Calu3 (cell line): ENCODE measurements around the gene THOC6. TPM values are rescaled to one million over a fixed set of nuclear protein-coding genes. Genes with fewer than 3 reads are reported as not detected.

ENCODE experiments used
- BruUV-seq: library from RNA; stranded (reverse); fragments of 400-500 nt; replicated peaks from 2 replicates; lab custom pipeline; 2021; lab: Mats Ljungman, UMichigan
- CTCF ChIA-PET: fragments of 300-600 bp; sonication (Branson Sonifier 250); formaldehyde crosslinking; loops from one replicate; lab custom pipeline; 2022; ENCODE audit warnings: antibody characterized with exemption; lab: Charles Lee
- DNase-seq: peaks from one replicate; pipeline ENCODE4 v3.0.0; 2022
- H3K27ac Mint-ChIP-seq: one replicate; pipeline ENCODE4 v1.8.0; 2022; ENCODE audit warnings: mixed read lengths; ENCODE audit not compliant: unreplicated experiment
- H3K27me3 Mint-ChIP-seq: one replicate; pipeline ENCODE4 v1.8.0; 2022; ENCODE audit warnings: mixed read lengths; ENCODE audit not compliant: unreplicated experiment
- H3K36me3 Mint-ChIP-seq: one replicate; pipeline ENCODE4 v1.8.0; 2022; ENCODE audit warnings: mild to moderate bottlenecking, moderate library complexity, mixed read lengths; ENCODE audit not compliant: insufficient read depth, unreplicated experiment
- H3K4me1 Mint-ChIP-seq: one replicate; pipeline ENCODE4 v1.8.0; 2022; ENCODE audit warnings: mild to moderate bottlenecking, low read depth, mixed read lengths; ENCODE audit not compliant: unreplicated experiment
- H3K4me3 Mint-ChIP-seq: one replicate; pipeline ENCODE4 v1.8.0; 2022; ENCODE audit warnings: mild to moderate bottlenecking, low read depth, moderate library complexity, mixed read lengths; ENCODE audit not compliant: unreplicated experiment
- H3K9me3 Mint-ChIP-seq: one replicate; pipeline ENCODE4 v1.8.0; 2022; ENCODE audit warnings: low read depth, mixed read lengths; ENCODE audit not compliant: unreplicated experiment
- intact Hi-C: fragments of 100-400 bp; cut with micrococcal nuclease; formaldehyde crosslinking; loops from one replicate; pipeline ENCODE4 v1.10.0; 2022; ENCODE audit not compliant: unreplicated experiment
- total RNA-seq: library from RNA; stranded (reverse); gene quantifications from 2 replicates; pipeline ENCODE4 v1.2.3, GENCODE V29; 2022
- TF ChIP-seq, protein P1 (sequence below): fragments of 200-600 bp; IDR thresholded peaks from one replicate; pipeline ENCODE4 v1.8.0; 2022; ENCODE audit warnings: antibody characterized with exemption; ENCODE audit not compliant: unreplicated experiment

The THOC6 gene
- total RNA-seq, 1 experiment from 2014 or later, result 50.8 TPM

DNA sequence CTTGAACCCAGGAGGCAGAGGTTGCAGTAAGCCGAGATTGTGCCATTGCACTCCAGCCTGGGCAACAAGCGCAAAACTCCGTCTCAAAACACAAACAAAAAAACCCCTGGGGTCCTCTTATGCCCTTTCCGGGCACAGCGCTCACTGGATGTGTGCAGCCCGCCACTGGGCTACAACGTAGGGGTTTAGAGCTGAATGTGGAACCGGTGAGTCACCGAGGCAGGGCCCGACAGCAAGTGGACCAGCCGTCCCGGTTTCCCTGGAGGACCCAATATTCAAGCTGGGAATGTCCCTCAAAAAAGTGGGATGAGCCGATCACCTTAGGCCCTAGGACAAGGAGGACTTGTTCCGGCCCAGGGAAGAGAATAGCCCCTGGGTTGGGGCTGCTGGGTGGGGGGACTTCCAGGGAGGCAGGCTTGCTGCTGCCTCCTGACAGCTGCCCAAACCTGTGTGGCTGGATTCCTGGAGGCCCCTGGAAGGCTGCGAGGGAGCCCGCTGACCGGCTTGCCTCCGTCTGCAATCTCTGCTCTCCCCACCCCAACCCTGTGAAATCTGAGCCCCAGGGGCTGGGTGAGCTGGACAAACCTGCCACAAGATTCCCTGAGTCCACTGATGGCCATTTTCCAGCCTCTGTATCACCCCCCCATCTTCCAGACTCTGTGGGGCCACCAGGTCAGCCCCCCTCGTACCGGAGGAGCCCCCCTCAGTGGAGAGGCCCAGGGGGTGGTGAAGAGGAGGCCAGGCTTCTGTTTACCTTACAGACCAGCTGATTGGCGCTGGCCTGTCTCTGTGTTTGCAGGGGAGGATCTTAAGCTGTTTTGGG, 14.1 kb upstream of the THOC6 start:
- Mint-ChIP-seq H3K27me3 (no peaks in the 10 kb centered on the region), H3K4me3 (peak overlapping the region; percentile 48), H3K4me1 (peaks cover 62% of the 10 kb centered on the region), H3K27ac (peak overlapping the region; percentile 89), H3K36me3 (peaks cover 88% of the 10 kb centered on the region), H3K9me3 (no peaks in the 10 kb centered on the region)
- intact Hi-C loops, result no loop called here
- CTCF ChIA-PET, result interaction anchor here (1.6 to 7.7 kb wide), 3 partner anchors 12 to 48 kb away, joined by 5 to 126 read pairs (median 13); partner anchors contain the start of genes CLDN6, HCFC1R1, THOC6 and TNFRSF12A
- TSS peak; percentile 27 for BruUV-seq
- TF ChIP-seq, protein P1, sequence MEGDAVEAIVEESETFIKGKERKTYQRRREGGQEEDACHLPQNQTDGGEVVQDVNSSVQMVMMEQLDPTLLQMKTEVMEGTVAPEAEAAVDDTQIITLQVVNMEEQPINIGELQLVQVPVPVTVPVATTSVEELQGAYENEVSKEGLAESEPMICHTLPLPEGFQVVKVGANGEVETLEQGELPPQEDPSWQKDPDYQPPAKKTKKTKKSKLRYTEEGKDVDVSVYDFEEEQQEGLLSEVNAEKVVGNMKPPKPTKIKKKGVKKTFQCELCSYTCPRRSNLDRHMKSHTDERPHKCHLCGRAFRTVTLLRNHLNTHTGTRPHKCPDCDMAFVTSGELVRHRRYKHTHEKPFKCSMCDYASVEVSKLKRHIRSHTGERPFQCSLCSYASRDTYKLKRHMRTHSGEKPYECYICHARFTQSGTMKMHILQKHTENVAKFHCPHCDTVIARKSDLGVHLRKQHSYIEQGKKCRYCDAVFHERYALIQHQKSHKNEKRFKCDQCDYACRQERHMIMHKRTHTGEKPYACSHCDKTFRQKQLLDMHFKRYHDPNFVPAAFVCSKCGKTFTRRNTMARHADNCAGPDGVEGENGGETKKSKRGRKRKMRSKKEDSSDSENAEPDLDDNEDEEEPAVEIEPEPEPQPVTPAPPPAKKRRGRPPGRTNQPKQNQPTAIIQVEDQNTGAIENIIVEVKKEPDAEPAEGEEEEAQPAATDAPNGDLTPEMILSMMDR, result no peak
- peak; percentile 98 for DNase-seq

DNA sequence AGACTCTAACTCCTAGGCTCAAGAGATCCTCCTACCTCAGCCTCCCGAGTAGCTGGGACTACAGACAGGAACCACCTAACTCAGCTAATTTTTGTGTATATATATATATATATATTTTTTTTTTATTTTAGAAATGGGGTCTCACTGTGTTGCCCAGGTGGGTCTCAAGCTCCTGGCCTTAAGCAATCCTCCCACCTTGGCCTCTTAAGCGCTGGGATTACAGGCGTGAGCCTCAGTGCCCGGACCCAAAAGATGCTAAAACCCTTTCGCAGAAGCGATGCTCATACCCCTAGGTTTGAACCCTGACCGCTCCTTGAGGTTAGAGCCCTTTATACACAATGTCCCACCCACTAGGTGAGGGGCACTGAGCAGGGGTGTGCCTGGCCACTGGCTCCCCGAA, 13.3 kb upstream of the THOC6 start:
- Mint-ChIP-seq H3K4me1 (peaks cover 65% of the 10 kb centered on the region), H3K4me3 (peak overlapping the region; percentile 48), H3K27me3 (no peaks in the 10 kb centered on the region), H3K36me3 (peaks cover 80% of the 10 kb centered on the region), H3K9me3 (no peaks in the 10 kb centered on the region), H3K27ac (no peak overlapping the region)
- intact Hi-C loops, result no loop called here
- no peak for DNase-seq
- TF ChIP-seq, protein P1, result no peak
- CTCF ChIA-PET, result interaction anchor here (1.6 to 7.7 kb wide), 3 partner anchors 11 to 48 kb away, joined by 5 to 126 read pairs (median 13); partner anchors contain the start of genes CLDN6, HCFC1R1, THOC6 and TNFRSF12A
- BruUV-seq, result no TSS peak

DNA sequence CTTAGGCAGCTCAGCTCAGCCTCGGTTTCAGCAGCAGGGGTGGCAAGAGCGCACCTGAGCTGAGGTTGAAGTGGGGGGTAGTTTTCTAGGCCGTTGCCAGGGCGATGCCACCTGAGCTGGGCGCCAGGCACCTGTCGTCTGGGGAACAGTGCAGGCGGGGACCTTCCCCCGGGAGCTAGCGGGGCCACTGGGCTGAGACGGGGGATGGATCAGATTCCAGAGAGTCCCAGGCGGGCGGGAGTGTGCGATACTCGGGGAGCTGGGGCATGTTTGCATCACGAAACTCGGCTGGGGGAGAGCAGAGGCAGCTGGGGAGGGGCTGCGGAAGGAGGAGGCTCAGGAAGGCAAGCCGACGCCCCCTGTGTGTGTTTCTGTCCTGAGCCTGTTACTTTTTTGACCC, 11.6 kb upstream of the THOC6 start:
- peaks cover 55% of the 10 kb centered on the region for H3K4me1 Mint-ChIP-seq
- TF ChIP-seq, protein P1, result no peak
- intact Hi-C loops, result no loop called here
- CTCF ChIA-PET, result interaction anchor here (0.9 to 1.2 kb wide), 4 partner anchors 8 to 19 kb away, joined by 3 to 9 read pairs (median 4); no protein-coding TSS in a partner anchor
- H3K36me3 Mint-ChIP-seq, result peaks cover 66% of the 10 kb centered on the region
- no TSS peak for BruUV-seq
- peak overlapping the region; percentile 60 for H3K4me3 Mint-ChIP-seq
- no peaks in the 10 kb centered on the region for H3K9me3 Mint-ChIP-seq
- H3K27me3 Mint-ChIP-seq, result no peaks in the 10 kb centered on the region
- peak; percentile 49 for DNase-seq
- peak overlapping the region; percentile 79 for H3K27ac Mint-ChIP-seq

GRCh38 chr16:3012828-3013420, 10.9 kb upstream of the THOC6 start, which contains the start of gene CLDN9:
CLDN9 (plus strand) TSS chr16:3012923; CDS start chr16:3013363, 440 bp downstream.
- intact Hi-C loops, result no loop called here
- no TSS peak for BruUV-seq
- Mint-ChIP-seq H3K27ac (peak within 1 kb of the TSS; percentile 79), H3K4me3 (peak within 1 kb of the TSS; percentile 60), H3K36me3 (peaks cover 63% of the 10 kb centered on the region), H3K4me1 (peaks cover 48% of the 10 kb centered on the region), H3K27me3 (no peaks in the 10 kb centered on the region), H3K9me3 (no peaks in the 10 kb centered on the region)
- TF ChIP-seq, protein P1, result no peak
- CTCF ChIA-PET, result interaction anchor here (0.9 to 1.2 kb wide), 4 partner anchors 8 to 19 kb away, joined by 3 to 9 read pairs (median 4); no protein-coding TSS in a partner anchor
- DNase-seq, result peak; percentile 73
